Activated effector memory CD4-positive, alpha-beta T cell treated with Interleukin-2 at 50 U/mL for 16 hours (primary cell): ENCODE results near the gene SHCBP1L.

Experiments
- DNase-seq: peaks from one replicate; pipeline ENCODE4 v3.0.0-alpha.2; 2020

Gene SHCBP1L

GRCh38 chr1:182952677-182953444, at the start of gene SHCBP1L:
Gene SHCBP1L (minus strand): TSS chr1:182953166. CDS start chr1:182953133, 33 bp downstream.
- DNase-seq = no peak

GRCh38 chr1:183002267-183002666, 49.3 kb upstream of the SHCBP1L start:
- DNase-seq = no peak

GRCh38 chr1:183000167-183000962, 47.4 kb upstream of the SHCBP1L start:
- no peak for DNase-seq

GRCh38 chr1:182998482-182998881, 45.5 kb upstream of the SHCBP1L start:
- DNase-seq = no peak

GRCh38 chr1:182996816-182997215, 43.9 kb upstream of the SHCBP1L start:
- no peak for DNase-seq

GRCh38 chr1:182995894-182996293, 42.9 kb upstream of the SHCBP1L start:
- no peak for DNase-seq

GRCh38 chr1:182993746-182994145, 40.8 kb upstream of the SHCBP1L start:
- DNase-seq = no peak

- no peak for DNase-seq
Measured at GRCh38 chr1:182990413-182991144, 37.6 kb upstream of the SHCBP1L start.

- no peak for DNase-seq
Measured at GRCh38 chr1:182985876-182986275, 32.9 kb upstream of the SHCBP1L start.

GRCh38 chr1:182984621-182985020, 31.7 kb upstream of the SHCBP1L start:
- DNase-seq = no peak

GRCh38 chr1:182984138-182984537, 31.2 kb upstream of the SHCBP1L start:
- no peak for DNase-seq

GRCh38 chr1:182978151-182978853, 25.3 kb upstream of the SHCBP1L start:
- no peak for DNase-seq

GRCh38 chr1:182977480-182977879, 24.5 kb upstream of the SHCBP1L start:
- DNase-seq = no peak

- no peak for DNase-seq
Measured at GRCh38 chr1:182974506-182975191, 21.7 kb upstream of the SHCBP1L start.

GRCh38 chr1:182972829-182973228, 19.9 kb upstream of the SHCBP1L start:
- DNase-seq = no peak

GRCh38 chr1:182972231-182972630, 19.3 kb upstream of the SHCBP1L start:
- DNase-seq = no peak

- no peak for DNase-seq
Measured at GRCh38 chr1:182971219-182971618, 18.3 kb upstream of the SHCBP1L start.

GRCh38 chr1:182968836-182969734, 16.1 kb upstream of the SHCBP1L start:
- DNase-seq = no peak

GRCh38 chr1:182968151-182968741, 15.3 kb upstream of the SHCBP1L start:
- no peak for DNase-seq

GRCh38 chr1:182965861-182966260, 12.9 kb upstream of the SHCBP1L start:
- no peak for DNase-seq

GRCh38 chr1:182965096-182965495, 12.1 kb upstream of the SHCBP1L start:
- DNase-seq = no peak
